ENCODE results near the gene CRIM1.

DNA sequence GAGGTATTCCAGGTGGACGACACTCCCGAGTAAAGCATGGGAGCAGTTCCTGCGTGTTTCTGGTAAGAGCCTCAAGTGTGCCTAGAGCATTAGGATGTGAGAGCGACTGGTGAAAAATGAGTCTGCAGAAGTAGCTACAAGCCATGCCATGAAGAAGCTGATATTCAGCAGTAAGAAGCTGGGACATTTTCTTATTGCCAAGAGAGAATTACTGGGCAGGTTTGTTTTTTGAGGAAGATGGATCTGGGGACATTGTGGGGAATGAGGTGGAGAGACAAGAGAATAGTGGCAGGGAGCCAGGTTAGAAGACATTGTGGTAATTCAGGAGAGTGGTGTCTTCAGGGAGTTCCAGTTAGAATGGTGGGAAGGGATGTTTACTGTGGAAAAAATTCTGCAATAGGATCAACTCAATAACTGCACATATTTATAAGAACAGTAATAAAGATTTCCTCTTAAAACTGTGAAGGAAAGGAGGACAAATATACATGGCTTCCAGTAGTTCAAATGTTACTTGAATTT, 38.2 kb downstream of the CRIM1 start:
- TF ChIP-seq, protein P1, sequence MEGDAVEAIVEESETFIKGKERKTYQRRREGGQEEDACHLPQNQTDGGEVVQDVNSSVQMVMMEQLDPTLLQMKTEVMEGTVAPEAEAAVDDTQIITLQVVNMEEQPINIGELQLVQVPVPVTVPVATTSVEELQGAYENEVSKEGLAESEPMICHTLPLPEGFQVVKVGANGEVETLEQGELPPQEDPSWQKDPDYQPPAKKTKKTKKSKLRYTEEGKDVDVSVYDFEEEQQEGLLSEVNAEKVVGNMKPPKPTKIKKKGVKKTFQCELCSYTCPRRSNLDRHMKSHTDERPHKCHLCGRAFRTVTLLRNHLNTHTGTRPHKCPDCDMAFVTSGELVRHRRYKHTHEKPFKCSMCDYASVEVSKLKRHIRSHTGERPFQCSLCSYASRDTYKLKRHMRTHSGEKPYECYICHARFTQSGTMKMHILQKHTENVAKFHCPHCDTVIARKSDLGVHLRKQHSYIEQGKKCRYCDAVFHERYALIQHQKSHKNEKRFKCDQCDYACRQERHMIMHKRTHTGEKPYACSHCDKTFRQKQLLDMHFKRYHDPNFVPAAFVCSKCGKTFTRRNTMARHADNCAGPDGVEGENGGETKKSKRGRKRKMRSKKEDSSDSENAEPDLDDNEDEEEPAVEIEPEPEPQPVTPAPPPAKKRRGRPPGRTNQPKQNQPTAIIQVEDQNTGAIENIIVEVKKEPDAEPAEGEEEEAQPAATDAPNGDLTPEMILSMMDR (conservative IDR thresholded peaks at IDR 0.05), result no peak
- TF ChIP-seq ZFX (IDR thresholded peaks at IDR 0.05), result no peak

All from C4-2B (cell line).